Activated naive CD8-positive, alpha-beta T cell treated with anti-CD3 and anti-CD28 coated beads, Interleukin-2, amount 50 U/mL, for 24 hours (primary cell): ENCODE measurements around the gene PPIG.

Experiments used
- ATAC-seq: fragments of 150-1000 bp; cut with Tn5 transposase; one replicate; pipeline ENCODE4 v1.10.0; 2021
- DNase-seq: peaks from one replicate; pipeline ENCODE4 v3.0.0; 2021
- H3K27ac Mint-ChIP-seq: one replicate; pipeline ENCODE4 v1.8.0; 2021; ENCODE audit warnings: mild to moderate bottlenecking, mixed read lengths
- H3K27me3 Mint-ChIP-seq: one replicate; pipeline ENCODE4 v1.8.0; 2021; ENCODE audit warnings: mixed read lengths
- H3K36me3 Mint-ChIP-seq: one replicate; pipeline ENCODE4 v1.8.0; 2021; ENCODE audit warnings: low read depth, mixed read lengths
- H3K4me1 Mint-ChIP-seq: one replicate; pipeline ENCODE4 v1.8.0; 2021; ENCODE audit warnings: mixed read lengths
- H3K4me3 Mint-ChIP-seq: one replicate; pipeline ENCODE4 v1.8.0; 2021; ENCODE audit warnings: mild to moderate bottlenecking, moderate library complexity, mixed read lengths
- H3K9me3 Mint-ChIP-seq: one replicate; pipeline ENCODE4 v1.8.0; 2021; ENCODE audit warnings: mixed read lengths

Gene PPIG

GRCh38 chr2:169623235-169623634 lies 39.1 kb downstream of the PPIG start:
- DNase-seq: no peak
- ATAC-seq: no peak
- no peak overlapping the region for H3K4me3 Mint-ChIP-seq
- H3K4me1 Mint-ChIP-seq: peaks cover 1% of the 10 kb centered on the region
- no peaks in the 10 kb centered on the region for H3K27me3 Mint-ChIP-seq
- H3K9me3 Mint-ChIP-seq: no peaks in the 10 kb centered on the region
- H3K27ac Mint-ChIP-seq: no peak overlapping the region
- peaks cover 55% of the 10 kb centered on the region for H3K36me3 Mint-ChIP-seq

DNA sequence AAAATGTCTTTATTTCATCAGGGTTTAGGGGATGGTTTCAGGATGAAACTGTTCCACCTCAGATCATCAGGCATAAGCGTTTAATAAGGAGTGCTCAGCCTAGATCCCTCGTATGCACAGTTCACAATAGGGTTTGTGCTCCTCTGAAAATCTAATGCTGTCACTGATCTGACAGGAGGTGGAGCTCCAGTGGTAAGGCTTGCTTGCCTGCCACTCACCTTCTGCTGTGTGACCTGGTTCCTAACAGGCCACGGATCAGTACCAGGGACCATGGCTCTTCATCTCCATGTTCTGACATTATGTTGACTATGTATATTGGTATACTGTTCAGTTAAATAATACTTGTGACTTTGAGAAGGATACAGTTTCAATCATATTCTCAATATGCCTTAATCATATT lies 41.6 kb downstream of the PPIG start:
- DNase-seq (no peak), ATAC-seq (no peak)
- Mint-ChIP-seq H3K27me3 (no peaks in the 10 kb centered on the region), H3K4me1 (no peaks in the 10 kb centered on the region), H3K9me3 (no peaks in the 10 kb centered on the region), H3K27ac (no peak overlapping the region), H3K36me3 (peaks cover 40% of the 10 kb centered on the region), H3K4me3 (no peak overlapping the region)

DNA sequence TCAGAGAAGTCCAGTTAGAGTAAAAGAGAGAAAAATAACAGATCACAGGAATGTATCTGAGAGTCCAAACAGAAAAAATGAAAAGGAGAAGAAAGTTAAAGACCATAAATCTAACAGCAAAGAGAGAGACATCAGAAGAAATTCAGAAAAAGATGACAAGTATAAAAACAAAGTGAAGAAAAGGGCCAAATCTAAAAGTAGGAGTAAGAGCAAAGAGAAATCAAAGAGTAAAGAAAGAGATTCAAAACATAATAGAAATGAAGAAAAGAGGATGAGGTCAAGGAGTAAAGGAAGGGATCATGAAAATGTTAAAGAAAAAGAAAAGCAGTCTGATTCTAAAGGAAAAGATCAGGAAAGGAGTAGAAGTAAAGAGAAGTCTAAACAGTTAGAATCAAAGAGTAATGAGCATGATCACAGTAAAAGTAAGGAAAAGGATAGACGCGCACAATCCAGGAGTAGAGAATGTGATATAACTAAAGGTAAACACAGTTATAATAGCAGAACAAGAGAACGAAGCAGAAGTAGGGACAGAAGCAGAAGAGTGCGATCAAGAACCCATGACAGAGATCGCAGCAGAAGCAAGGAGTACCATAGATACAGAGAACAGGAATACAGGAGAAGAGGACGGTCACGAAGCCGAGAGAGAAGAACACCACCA lies 52.4 kb downstream of the PPIG start:
- Mint-ChIP-seq H3K36me3 (peaks cover 25% of the 10 kb centered on the region), H3K27ac (no peak overlapping the region), H3K27me3 (no peaks in the 10 kb centered on the region), H3K4me3 (no peak overlapping the region), H3K4me1 (no peaks in the 10 kb centered on the region), H3K9me3 (no peaks in the 10 kb centered on the region)
- DNase-seq (no peak), ATAC-seq (no peak)

DNA sequence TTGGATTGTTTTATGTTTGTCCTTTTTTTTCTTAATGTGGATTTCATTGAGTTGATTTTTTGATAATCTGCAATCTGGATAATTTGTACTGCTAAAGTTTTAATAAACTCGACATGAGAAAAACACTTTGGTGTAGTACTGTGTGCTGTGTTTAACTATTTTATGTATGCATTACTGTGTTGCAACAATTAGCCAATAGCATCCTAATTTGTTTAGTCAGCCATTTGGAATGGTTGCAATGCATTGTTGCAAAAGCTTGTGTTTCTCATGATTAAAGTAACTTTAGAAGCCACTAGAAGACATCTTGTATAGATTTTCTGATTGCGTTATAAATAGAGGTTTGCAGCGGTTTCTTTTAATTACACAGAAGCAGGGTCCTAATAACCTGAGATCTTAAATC lies 53.5 kb downstream of the PPIG start:
- Mint-ChIP-seq H3K27me3 (no peaks in the 10 kb centered on the region), H3K36me3 (peaks cover 21% of the 10 kb centered on the region), H3K4me1 (no peaks in the 10 kb centered on the region), H3K27ac (no peak overlapping the region), H3K9me3 (no peaks in the 10 kb centered on the region), H3K4me3 (no peak overlapping the region)
- ATAC-seq (no peak), DNase-seq (no peak)

GRCh38 chr2:169640104-169640503 lies 56.0 kb downstream of the PPIG start:
- H3K27me3 Mint-ChIP-seq: no peaks in the 10 kb centered on the region
- H3K4me1 Mint-ChIP-seq: no peaks in the 10 kb centered on the region
- H3K9me3 Mint-ChIP-seq: no peaks in the 10 kb centered on the region
- H3K36me3 Mint-ChIP-seq: peaks cover 13% of the 10 kb centered on the region
- no peak for DNase-seq
- H3K27ac Mint-ChIP-seq: no peak overlapping the region
- no peak for ATAC-seq
- no peak overlapping the region for H3K4me3 Mint-ChIP-seq

DNA sequence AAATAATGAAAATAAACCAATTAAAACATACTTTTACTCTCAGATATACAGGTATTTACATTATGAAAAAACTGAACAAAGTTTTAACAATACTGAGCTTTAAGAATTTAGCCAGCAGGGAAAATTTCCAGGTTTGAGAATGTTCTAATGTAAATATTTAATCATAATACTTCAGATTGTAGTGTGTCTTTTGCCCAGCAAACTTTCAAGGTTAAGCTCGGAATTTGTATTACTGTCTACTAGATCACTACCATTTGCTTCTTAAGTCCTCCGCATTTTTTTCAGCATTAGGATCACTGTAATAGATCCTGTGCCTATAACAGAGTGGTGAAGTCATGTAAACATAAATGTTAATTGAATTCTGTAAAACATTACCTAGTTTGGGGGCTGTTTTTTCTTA lies 57.3 kb downstream of the PPIG start:
- ATAC-seq: no peak
- Mint-ChIP-seq H3K4me3 (no peak overlapping the region), H3K27me3 (no peaks in the 10 kb centered on the region)

DNA sequence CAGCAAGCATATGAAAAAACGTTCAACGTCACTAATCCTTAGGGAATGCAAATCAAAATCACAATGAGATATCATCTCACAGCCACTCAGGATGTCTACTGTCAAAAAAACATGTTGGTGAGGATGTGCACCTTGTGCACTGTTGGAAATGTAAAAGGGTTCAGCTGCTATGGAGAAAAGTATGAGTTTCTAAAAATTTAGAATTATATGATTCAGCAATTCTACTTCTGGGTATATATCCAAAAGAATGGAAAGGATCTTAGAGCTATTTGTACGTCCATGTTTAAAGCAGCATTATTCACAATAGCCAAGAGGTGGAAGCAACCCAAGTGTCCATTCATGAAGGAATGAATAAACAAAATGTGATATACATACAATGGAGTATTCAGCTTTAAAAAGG lies 60.0 kb downstream of the PPIG start:
- ATAC-seq (no peak), DNase-seq (no peak)
- H3K4me3 Mint-ChIP-seq: no peak overlapping the region

More for the DNA sequence above, 57.3 kb downstream of the PPIG start:
- no peaks in the 10 kb centered on the region for H3K9me3 Mint-ChIP-seq
- H3K36me3 Mint-ChIP-seq: peaks cover 13% of the 10 kb centered on the region
- no peak overlapping the region for H3K27ac Mint-ChIP-seq
- H3K4me1 Mint-ChIP-seq: no peaks in the 10 kb centered on the region
- DNase-seq: no peak

DNA sequence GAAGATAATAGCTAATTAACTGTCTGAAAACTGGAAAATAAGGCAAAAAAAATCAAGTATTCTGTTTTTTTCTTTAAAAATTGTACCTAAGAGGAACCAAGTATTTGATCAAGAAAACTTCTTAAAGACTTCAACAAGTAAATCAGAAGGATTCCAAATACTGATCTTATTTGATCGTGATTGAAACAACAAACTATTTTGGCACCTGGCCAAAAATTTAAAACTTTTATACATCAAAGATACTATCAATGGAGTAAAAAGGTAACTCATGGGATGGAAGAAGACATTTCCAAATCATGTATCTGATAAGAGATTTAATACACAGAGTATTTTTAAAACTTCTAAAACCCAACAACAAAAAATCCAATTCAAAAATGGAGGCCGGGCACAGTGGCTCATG lies 63.3 kb downstream of the PPIG start:
- Mint-ChIP-seq H3K27me3 (peaks cover 9% of the 10 kb centered on the region), H3K9me3 (no peaks in the 10 kb centered on the region), H3K36me3 (no peaks in the 10 kb centered on the region), H3K27ac (no peak overlapping the region), H3K4me1 (peaks cover 2% of the 10 kb centered on the region), H3K4me3 (no peak overlapping the region)
- ATAC-seq: no peak
- no peak for DNase-seq

More for the DNA sequence above, 60.0 kb downstream of the PPIG start:
- H3K36me3 Mint-ChIP-seq: peaks cover 7% of the 10 kb centered on the region
- peaks cover 2% of the 10 kb centered on the region for H3K4me1 Mint-ChIP-seq
- no peaks in the 10 kb centered on the region for H3K9me3 Mint-ChIP-seq
- no peaks in the 10 kb centered on the region for H3K27me3 Mint-ChIP-seq
- H3K27ac Mint-ChIP-seq: no peak overlapping the region

DNA sequence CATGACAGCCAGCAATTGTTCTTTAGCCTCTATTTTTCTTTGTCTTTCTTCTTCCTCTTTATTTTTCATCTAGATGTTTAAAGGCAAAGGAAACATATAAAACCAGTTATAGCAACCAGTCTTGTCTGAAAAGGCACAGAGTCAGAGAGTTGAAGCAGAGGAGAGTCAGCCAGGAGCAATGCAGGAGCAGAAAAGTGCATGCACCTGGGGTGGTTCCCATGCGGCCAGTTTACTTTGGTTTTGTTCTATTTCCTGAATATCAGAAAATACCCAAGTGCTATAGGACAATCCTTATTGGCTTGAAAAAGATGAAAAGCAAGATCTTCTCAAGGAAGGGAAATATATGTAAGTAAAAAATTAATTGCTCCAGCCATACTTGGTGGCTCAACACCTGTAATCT lies 65.1 kb downstream of the PPIG start:
- Mint-ChIP-seq H3K27ac (no peak overlapping the region), H3K4me1 (peaks cover 2% of the 10 kb centered on the region), H3K36me3 (no peaks in the 10 kb centered on the region), H3K9me3 (no peaks in the 10 kb centered on the region), H3K4me3 (no peak overlapping the region), H3K27me3 (peaks cover 9% of the 10 kb centered on the region)
- no peak for DNase-seq
- no peak for ATAC-seq

- H3K4me1 Mint-ChIP-seq: no peaks in the 10 kb centered on the region
- no peaks in the 10 kb centered on the region for H3K36me3 Mint-ChIP-seq
- no peak for ATAC-seq
- no peak overlapping the region for H3K27ac Mint-ChIP-seq
- H3K4me3 Mint-ChIP-seq: no peak overlapping the region
- no peaks in the 10 kb centered on the region for H3K9me3 Mint-ChIP-seq
- peaks cover 18% of the 10 kb centered on the region for H3K27me3 Mint-ChIP-seq
- DNase-seq: no peak
Observed at GRCh38 chr2:169653636-169654035, 69.5 kb downstream of the PPIG start.

DNA sequence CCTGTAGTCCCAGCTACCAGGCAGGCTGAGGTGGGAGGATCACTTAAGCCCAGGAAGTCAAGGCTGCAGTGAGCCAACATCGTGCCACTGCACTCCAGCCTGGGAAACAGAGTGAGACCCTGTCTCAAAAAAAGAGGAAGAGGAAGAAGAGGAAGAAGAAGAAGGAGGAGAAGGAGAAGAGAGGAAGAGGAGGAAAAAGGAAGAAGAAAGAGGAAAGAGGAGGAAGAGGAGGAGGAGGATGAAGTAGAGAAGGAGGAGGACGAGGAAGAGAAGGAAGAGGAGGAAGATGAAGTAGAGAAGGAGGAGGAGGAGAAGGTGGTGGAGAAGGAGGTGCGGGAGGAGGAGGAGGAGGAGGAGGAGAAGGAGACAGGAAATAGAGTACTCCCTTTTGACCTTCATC lies 72.0 kb downstream of the PPIG start:
- Mint-ChIP-seq H3K4me3 (no peak overlapping the region), H3K9me3 (no peaks in the 10 kb centered on the region), H3K4me1 (peaks cover 5% of the 10 kb centered on the region), H3K27ac (no peak overlapping the region), H3K27me3 (peaks cover 14% of the 10 kb centered on the region), H3K36me3 (no peaks in the 10 kb centered on the region)
- ATAC-seq (no peak), DNase-seq (no peak)

DNA sequence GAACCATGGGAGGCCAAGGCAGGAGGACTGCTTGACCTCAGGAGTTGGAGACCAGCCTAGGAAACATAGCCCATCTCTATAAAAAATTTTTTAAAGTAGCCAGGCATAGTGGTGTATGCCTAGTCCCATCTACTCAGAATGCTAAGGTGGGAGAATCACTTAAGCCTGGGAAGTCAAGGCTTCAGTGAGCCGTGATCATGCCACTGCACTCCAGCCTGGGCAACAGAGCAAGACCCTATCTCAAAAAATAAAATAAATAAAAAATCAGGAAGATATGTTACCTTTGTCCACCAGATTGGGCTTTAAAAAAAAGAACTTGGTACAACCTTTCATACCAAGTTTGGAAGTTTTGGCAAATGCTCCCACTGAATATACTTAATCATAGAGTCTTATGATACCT lies 74.7 kb downstream of the PPIG start:
- Mint-ChIP-seq H3K4me1 (peaks cover 5% of the 10 kb centered on the region), H3K27ac (no peak overlapping the region), H3K27me3 (peaks cover 9% of the 10 kb centered on the region), H3K9me3 (no peaks in the 10 kb centered on the region), H3K36me3 (no peaks in the 10 kb centered on the region), H3K4me3 (no peak overlapping the region)
- ATAC-seq (no peak), DNase-seq (no peak)

- DNase-seq: no peak
- H3K27me3 Mint-ChIP-seq: peaks cover 9% of the 10 kb centered on the region
- H3K9me3 Mint-ChIP-seq: no peaks in the 10 kb centered on the region
- H3K4me3 Mint-ChIP-seq: no peak overlapping the region
- no peaks in the 10 kb centered on the region for H3K36me3 Mint-ChIP-seq
- H3K4me1 Mint-ChIP-seq: peaks cover 5% of the 10 kb centered on the region
- no peak overlapping the region for H3K27ac Mint-ChIP-seq
- ATAC-seq: no peak
Observed at GRCh38 chr2:169659320-169659719, 75.2 kb downstream of the PPIG start.

DNA sequence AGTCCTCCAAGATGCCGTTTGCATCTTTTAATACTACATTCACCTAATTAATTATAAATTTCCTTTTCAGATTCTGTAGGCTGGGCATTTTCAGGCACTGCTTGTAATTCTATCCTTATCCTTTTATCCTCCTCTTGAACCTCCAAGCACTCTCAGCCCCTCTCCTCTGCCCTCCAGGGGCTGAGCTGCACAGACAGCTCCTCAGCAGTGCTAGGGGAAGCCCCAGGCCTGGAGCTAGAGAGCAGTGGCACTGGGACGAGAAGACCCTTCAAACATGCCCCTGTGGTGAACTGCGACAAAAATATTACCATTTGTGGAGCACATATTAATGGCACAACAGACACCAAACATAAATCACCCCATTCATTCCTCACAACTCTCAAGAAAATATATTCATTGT lies 77.1 kb downstream of the PPIG start:
- H3K4me1 Mint-ChIP-seq: peaks cover 5% of the 10 kb centered on the region
- H3K4me3 Mint-ChIP-seq: no peak overlapping the region
- no peaks in the 10 kb centered on the region for H3K36me3 Mint-ChIP-seq
- H3K27me3 Mint-ChIP-seq: peaks cover 2% of the 10 kb centered on the region
- DNase-seq (no peak), ATAC-seq (no peak)
- no peaks in the 10 kb centered on the region for H3K9me3 Mint-ChIP-seq
- H3K27ac Mint-ChIP-seq: no peak overlapping the region

DNA sequence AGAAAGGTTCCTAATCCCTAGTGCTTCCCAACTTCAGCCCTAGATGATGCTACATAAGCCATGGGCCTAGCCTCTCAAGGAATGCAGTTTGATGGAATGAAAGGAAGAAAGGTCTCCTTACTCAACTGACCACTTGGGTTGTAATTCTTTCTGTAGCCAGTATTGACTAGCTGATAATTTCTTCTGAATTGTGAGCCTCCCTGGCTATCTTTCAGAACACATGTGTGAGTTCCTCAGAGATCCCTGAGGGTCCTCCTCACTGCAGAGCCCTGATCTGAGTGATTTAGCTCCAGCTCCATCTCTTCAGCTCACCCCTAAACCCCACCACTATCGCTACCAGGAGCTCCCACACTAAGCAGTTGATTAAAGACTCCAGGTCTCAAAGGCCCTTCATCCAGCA lies 78.6 kb downstream of the PPIG start:
- H3K36me3 Mint-ChIP-seq: no peaks in the 10 kb centered on the region
- ATAC-seq: no peak
- peaks cover 5% of the 10 kb centered on the region for H3K4me1 Mint-ChIP-seq
- H3K4me3 Mint-ChIP-seq: no peak overlapping the region
- H3K27ac Mint-ChIP-seq: no peak overlapping the region
- no peaks in the 10 kb centered on the region for H3K9me3 Mint-ChIP-seq
- no peak for DNase-seq
- peaks cover 3% of the 10 kb centered on the region for H3K27me3 Mint-ChIP-seq

DNA sequence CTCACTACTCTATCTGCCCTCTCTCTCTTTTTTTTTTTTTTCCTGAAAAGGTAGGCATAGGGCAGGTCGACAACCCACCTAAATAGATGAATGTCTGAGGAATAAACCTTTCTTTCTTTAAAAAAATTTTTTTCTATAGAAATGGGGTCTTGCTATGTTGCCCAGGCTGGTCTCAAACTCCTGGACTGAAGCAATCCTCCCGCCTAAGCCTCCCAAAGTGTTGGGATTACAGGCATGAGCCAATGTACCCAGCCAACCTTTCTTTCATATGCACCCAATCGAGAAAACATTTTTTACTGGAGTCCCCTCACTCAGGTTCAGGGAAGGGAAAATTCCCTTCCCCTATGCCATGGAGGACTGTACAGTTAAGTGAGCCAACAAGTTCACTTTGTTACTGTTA lies 79.1 kb downstream of the PPIG start:
- peaks cover 5% of the 10 kb centered on the region for H3K4me1 Mint-ChIP-seq
- peaks cover 3% of the 10 kb centered on the region for H3K27me3 Mint-ChIP-seq
- no peak overlapping the region for H3K27ac Mint-ChIP-seq
- no peak for ATAC-seq
- no peaks in the 10 kb centered on the region for H3K36me3 Mint-ChIP-seq
- no peak for DNase-seq
- H3K4me3 Mint-ChIP-seq: no peak overlapping the region
- H3K9me3 Mint-ChIP-seq: no peaks in the 10 kb centered on the region
